Measurements from ENCODE around the gene ACTL10. TPM values are rescaled to one million over a fixed set of nuclear protein-coding genes. Genes with fewer than 3 reads are reported as not detected.

ACTL10 gene
- total and polyA plus RNA-seq, 2 donors, result 0.95 to 2.5 TPM

DNA sequence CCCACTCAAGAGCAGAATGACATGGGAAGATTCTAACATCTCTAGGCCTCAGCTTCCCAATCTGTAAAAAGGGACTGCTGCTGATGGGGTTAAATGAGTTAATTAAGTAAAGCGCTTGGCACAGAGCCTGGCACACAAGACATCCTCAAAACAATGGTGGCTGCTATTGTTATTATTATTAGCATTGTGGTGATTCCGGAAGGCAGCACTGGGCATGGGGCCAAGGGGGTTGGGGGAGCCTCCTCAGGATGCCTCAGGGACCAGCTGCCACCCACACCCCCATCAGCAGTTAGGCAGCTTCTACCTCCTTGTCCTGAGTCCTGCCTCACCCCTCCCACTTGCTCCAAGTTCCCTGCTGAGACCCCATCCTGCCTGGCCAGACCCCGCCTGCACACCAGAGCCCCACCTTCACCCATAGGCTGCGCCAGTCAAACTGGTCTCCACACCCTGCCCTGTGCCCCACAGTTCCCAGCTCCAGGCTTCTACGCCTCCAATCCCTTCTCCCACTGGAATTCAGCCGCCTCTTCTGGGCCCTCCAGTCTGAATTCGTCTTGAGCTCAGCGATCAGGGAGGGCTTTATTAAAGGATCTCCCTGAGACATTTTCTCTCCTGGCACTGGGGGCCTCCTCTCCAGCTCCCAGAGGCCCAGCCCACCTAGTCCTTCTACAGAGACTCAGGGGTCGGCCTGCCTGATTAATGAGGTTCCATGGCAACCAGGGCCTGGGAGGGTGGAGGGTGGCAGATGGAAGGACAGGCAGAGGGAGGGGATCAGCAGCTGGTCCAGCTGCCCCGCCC, 18.0 kb downstream of the ACTL10 start:
- peaks cover 2% of the 10 kb centered on the region for H3K4me1 ChIP-seq (ENCODE audit: insufficient read depth)
- DNase-seq (ENCODE audit: extremely low spot score), result no peak
- H3K27ac ChIP-seq (ENCODE audit: low read depth), result no peak overlapping the region
- no peaks in the 10 kb centered on the region for H3K36me3 ChIP-seq (ENCODE audit: insufficient read depth)
- no peak overlapping the region for H3K4me3 ChIP-seq (ENCODE audit: low read depth, low read length)
- 40% methylated on average over 10 of the region's 10 CpGs for WGBS

DNA sequence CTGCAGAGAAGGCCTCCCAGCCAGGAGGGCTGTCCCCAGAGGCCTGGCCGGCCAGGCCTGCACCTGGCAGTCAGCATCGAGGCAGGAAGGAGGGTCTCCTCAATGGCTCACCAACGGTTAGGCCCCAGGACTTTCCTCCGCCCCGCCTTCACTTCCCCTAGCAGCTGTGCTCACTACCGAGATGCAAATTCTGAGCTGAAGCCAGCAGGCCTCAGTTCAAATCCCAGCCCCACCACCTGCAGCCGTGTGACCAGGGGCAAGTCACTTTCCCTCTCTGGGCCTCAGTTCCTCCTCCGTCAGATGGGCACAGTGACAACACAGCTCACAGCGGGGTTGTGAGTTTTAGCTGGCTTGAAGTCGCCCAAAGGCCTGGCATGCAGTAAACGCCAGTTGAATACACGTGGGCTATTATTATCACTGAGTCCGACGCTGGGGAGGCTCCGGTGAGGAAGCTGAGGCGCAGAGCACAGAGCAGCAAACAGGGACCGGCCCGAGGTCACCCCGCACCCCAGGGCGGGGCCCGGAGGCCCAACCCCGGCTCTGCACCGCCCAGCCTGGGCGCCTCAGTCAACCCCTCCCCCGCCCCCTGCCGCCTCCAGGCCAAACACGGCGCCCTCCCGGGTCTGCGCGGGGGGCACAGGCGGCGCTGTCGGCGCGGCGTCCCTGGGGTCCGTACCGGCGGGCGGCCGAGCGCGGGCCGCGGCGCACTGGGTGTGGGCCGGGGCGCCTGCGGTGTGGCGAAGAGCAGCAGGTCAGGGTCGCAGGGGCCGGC, 18.8 kb downstream of the ACTL10 start:
- WGBS, result 2% methylated on average over 52 of the region's 53 CpGs
- Histone ChIP-seq H3K27ac (ENCODE audit: low read depth) (no peak overlapping the region), H3K4me3 (ENCODE audit: low read depth, low read length) (peak overlapping the region; percentile 68), H3K4me1 (ENCODE audit: insufficient read depth) (peaks cover 2% of the 10 kb centered on the region), H3K36me3 (ENCODE audit: insufficient read depth) (no peaks in the 10 kb centered on the region)
- no peak for DNase-seq (ENCODE audit: extremely low spot score)

GRCh38 chr20:33686100-33686983, 19.6 kb downstream of the ACTL10 start, which contains the start of gene E2F1:
Gene E2F1, minus strand, starts transcription at chr20:33686385. Its CDS starts 121 bp downstream, at chr20:33686264.
- no peaks in the 10 kb centered on the region for H3K36me3 ChIP-seq (ENCODE audit: insufficient read depth)
- H3K4me1 ChIP-seq (ENCODE audit: insufficient read depth), result peaks cover 2% of the 10 kb centered on the region
- WGBS, result 2% methylated on average over 101 of the region's 101 CpGs
- no peak within 1 kb of the TSS for H3K27ac ChIP-seq (ENCODE audit: low read depth)
- DNase-seq (ENCODE audit: extremely low spot score), result peak; percentile 78
- peak within 1 kb of the TSS; percentile 68 for H3K4me3 ChIP-seq (ENCODE audit: low read depth, low read length)

DNA sequence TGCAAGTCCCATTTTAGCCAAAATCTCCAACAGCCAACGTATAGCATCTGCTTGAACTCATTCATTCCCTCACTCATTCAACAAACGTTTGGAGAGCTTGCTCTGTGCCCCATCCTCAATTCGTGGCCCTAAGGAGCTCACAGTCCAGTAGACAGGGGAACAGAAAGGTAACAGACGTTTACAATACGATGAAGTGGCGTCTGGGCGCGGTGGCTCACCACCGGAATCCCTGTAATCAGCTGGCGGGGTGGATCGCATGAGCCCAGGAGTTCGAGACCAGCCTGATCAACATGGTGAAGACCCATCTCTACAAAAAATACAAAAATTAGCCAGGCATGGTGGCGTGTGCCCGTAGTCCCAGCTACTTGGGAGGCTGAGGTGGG, 20.2 kb downstream of the ACTL10 start:
- H3K4me1 ChIP-seq (ENCODE audit: insufficient read depth), result peaks cover 2% of the 10 kb centered on the region
- H3K36me3 ChIP-seq (ENCODE audit: insufficient read depth), result no peaks in the 10 kb centered on the region
- H3K27ac ChIP-seq (ENCODE audit: low read depth), result no peak overlapping the region
- WGBS, result 79% methylated on average over 14 of the region's 14 CpGs
- H3K4me3 ChIP-seq (ENCODE audit: low read depth, low read length), result no peak overlapping the region
- no peak for DNase-seq (ENCODE audit: extremely low spot score)

GRCh38 chr20:33687370-33687915, 20.7 kb downstream of the ACTL10 start:
- WGBS, result 76% methylated on average over 8 of the region's 8 CpGs
- H3K4me3 ChIP-seq (ENCODE audit: low read depth, low read length), result no peak overlapping the region
- no peak overlapping the region for H3K27ac ChIP-seq (ENCODE audit: low read depth)
- DNase-seq (ENCODE audit: extremely low spot score), result no peak
- no peaks in the 10 kb centered on the region for H3K36me3 ChIP-seq (ENCODE audit: insufficient read depth)
- H3K4me1 ChIP-seq (ENCODE audit: insufficient read depth), result peaks cover 2% of the 10 kb centered on the region

GRCh38 chr20:33687993-33688937, 21.5 kb downstream of the ACTL10 start:
- Histone ChIP-seq H3K4me3 (ENCODE audit: low read depth, low read length) (no peak overlapping the region), H3K36me3 (ENCODE audit: insufficient read depth) (no peaks in the 10 kb centered on the region), H3K4me1 (ENCODE audit: insufficient read depth) (peaks cover 2% of the 10 kb centered on the region), H3K27ac (ENCODE audit: low read depth) (no peak overlapping the region)
- DNase-seq (ENCODE audit: extremely low spot score), result no peak
- WGBS, result 80% methylated on average over 3 of the region's 3 CpGs

- no peaks in the 10 kb centered on the region for H3K36me3 ChIP-seq (ENCODE audit: insufficient read depth)
- no peak overlapping the region for H3K27ac ChIP-seq (ENCODE audit: low read depth)
- no peak overlapping the region for H3K4me3 ChIP-seq (ENCODE audit: low read depth, low read length)
- peaks cover 2% of the 10 kb centered on the region for H3K4me1 ChIP-seq (ENCODE audit: insufficient read depth)
- 74% methylated on average over 3 of the region's 3 CpGs for WGBS
- DNase-seq (ENCODE audit: extremely low spot score), result no peak
Measured at GRCh38 chr20:33688938-33689424, 22.2 kb downstream of the ACTL10 start.

- H3K4me3 ChIP-seq (ENCODE audit: low read depth, low read length), result no peak overlapping the region
- WGBS, result 84% methylated on average over 1 of the region's 1 CpG
- peaks cover 2% of the 10 kb centered on the region for H3K4me1 ChIP-seq (ENCODE audit: insufficient read depth)
- no peak for DNase-seq (ENCODE audit: extremely low spot score)
- no peak overlapping the region for H3K27ac ChIP-seq (ENCODE audit: low read depth)
- no peaks in the 10 kb centered on the region for H3K36me3 ChIP-seq (ENCODE audit: insufficient read depth)
Measured at GRCh38 chr20:33689493-33689892, 22.8 kb downstream of the ACTL10 start.

DNA sequence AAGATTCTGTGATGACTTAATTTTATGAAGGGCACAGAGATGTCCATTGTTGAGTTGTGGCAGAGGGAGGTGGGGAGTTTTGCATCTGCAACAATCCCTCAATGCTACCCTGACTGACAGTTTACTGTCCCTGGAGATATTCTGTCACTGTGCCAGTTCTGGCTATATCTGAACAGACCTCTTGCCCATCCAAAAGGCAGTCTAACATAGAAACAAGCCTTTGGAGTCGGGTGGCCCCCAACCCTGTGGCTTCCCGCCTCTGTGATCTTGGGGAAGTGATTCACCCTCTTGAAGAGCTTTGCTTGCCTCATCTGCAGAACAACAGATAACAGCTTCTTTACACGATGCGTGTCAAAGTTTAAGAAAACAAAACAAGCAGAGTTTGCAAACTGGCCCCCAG, 23.2 kb downstream of the ACTL10 start:
- no peak overlapping the region for H3K4me3 ChIP-seq (ENCODE audit: low read depth, low read length)
- H3K4me1 ChIP-seq (ENCODE audit: insufficient read depth), result no peaks in the 10 kb centered on the region
- WGBS, result 48% methylated on average over 4 of the region's 4 CpGs
- DNase-seq (ENCODE audit: extremely low spot score), result no peak
- H3K27ac ChIP-seq (ENCODE audit: low read depth), result no peak overlapping the region
- no peaks in the 10 kb centered on the region for H3K36me3 ChIP-seq (ENCODE audit: insufficient read depth)

- Histone ChIP-seq H3K36me3 (ENCODE audit: insufficient read depth) (no peaks in the 10 kb centered on the region), H3K4me1 (ENCODE audit: insufficient read depth) (no peaks in the 10 kb centered on the region), H3K4me3 (ENCODE audit: low read depth, low read length) (no peak overlapping the region), H3K27ac (ENCODE audit: low read depth) (peak overlapping the region; percentile 27)
- no peak for DNase-seq (ENCODE audit: extremely low spot score)
- 88% methylated on average over 5 of the region's 5 CpGs for WGBS
Measured at GRCh38 chr20:33693289-33693688, 26.5 kb downstream of the ACTL10 start.

DNA sequence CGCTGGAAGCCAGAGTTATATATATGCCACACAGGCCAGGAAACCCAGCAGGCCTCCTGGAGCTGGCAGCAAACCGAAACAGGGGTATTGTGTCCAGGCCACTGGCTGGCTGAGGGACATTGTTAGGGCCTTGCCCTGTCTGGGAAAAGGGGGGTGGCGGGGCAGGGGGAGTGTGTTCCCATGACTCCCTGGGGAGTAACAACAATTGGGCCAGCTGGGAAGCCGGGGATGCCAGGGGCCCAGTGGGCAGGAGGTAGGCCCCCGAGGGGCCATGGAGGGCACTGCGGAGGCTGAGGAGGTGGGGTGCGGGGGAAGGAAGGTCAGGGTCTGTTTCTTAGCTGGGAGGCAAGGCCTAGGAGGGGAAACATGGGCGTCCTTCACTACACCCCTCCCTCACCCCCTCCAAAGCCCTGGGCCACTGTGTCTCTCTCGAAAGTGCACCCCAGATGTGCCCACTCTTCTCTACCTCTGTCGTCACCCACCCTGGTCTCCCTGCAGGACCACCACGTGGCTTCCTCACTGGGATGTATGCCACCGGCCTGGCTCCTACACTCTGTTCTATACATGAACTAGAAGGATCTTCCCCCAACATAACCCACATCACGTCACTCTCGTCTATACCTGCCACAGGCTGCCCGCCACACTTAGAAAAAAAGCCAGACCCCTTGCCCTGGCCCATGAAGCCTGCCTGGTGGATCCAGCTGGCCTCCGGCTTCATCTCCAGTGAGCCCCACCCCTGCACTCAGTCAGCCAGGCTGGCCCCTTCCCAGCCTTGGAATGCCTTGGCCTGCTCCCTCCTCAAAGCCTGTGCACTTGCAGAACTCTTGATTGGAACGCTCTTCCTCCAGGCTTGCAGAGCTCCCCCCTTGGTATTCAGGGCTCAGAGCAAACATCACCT, 27.2 kb downstream of the ACTL10 start:
- no peaks in the 10 kb centered on the region for H3K36me3 ChIP-seq (ENCODE audit: insufficient read depth)
- no peak overlapping the region for H3K27ac ChIP-seq (ENCODE audit: low read depth)
- 56% methylated on average over 17 of the region's 17 CpGs for WGBS
- no peaks in the 10 kb centered on the region for H3K4me1 ChIP-seq (ENCODE audit: insufficient read depth)
- DNase-seq (ENCODE audit: extremely low spot score), result no peak
- no peak overlapping the region for H3K4me3 ChIP-seq (ENCODE audit: low read depth, low read length)
